ENCODE results near the gene RPL22. TPM values are rescaled to one million over a fixed set of nuclear protein-coding genes. Genes with fewer than 3 reads are reported as not detected.

RPL22 gene
- total RNA-seq, 1 donor, result 169 TPM

GRCh38 chr1:6245086-6245868, 45.9 kb upstream of the RPL22 start:
- H3K4me3 ChIP-seq (ENCODE audit: low read depth, low read length), result no peak overlapping the region
- peak; percentile 70 for DNase-seq (ENCODE audit: low read depth)
- peak; percentile 78 for TF ChIP-seq CTCF (IDR thresholded peaks at IDR 0.05; ENCODE audit: insufficient read depth, low read length)

- no peak overlapping the region for H3K4me3 ChIP-seq (ENCODE audit: low read depth, low read length)
- DNase-seq (ENCODE audit: low read depth), result no peak
- TF ChIP-seq CTCF (IDR thresholded peaks at IDR 0.05; ENCODE audit: insufficient read depth, low read length), result no peak
Measured at GRCh38 chr1:6244401-6245049, 45.1 kb upstream of the RPL22 start.

GRCh38 chr1:6243993-6244392, 44.6 kb upstream of the RPL22 start, which contains the start of gene HES3:
Gene HES3, plus strand, starts transcription at chr1:6244179. Its CDS starts 187 bp downstream, at chr1:6244366.
- TF ChIP-seq CTCF (IDR thresholded peaks at IDR 0.05; ENCODE audit: insufficient read depth, low read length), result no peak
- no peak for DNase-seq (ENCODE audit: low read depth)
- H3K4me3 ChIP-seq (ENCODE audit: low read depth, low read length), result no peak within 1 kb of the TSS

GRCh38 chr1:6243053-6243834, 43.8 kb upstream of the RPL22 start:
- no peak overlapping the region for H3K4me3 ChIP-seq (ENCODE audit: low read depth, low read length)
- TF ChIP-seq CTCF (IDR thresholded peaks at IDR 0.05; ENCODE audit: insufficient read depth, low read length), result no peak
- DNase-seq (ENCODE audit: low read depth), result no peak

GRCh38 chr1:6241887-6242740, 42.7 kb upstream of the RPL22 start:
- no peak overlapping the region for H3K4me3 ChIP-seq (ENCODE audit: low read depth, low read length)
- no peak for DNase-seq (ENCODE audit: low read depth)
- TF ChIP-seq CTCF (IDR thresholded peaks at IDR 0.05; ENCODE audit: insufficient read depth, low read length), result no peak
